Measurements from ENCODE around the gene DCDC1. TPM values are rescaled to one million over a fixed set of nuclear protein-coding genes. Genes with fewer than 3 reads are reported as not detected.
"Not testable (repeated sequence)": the region's sequence is repeated elsewhere in the genome, so short reads cannot be mapped to it uniquely, and the experiment has no call there.

Gene DCDC1
- total RNA-seq, 1 donor from 2014 or later = 1.6 TPM

DNA sequence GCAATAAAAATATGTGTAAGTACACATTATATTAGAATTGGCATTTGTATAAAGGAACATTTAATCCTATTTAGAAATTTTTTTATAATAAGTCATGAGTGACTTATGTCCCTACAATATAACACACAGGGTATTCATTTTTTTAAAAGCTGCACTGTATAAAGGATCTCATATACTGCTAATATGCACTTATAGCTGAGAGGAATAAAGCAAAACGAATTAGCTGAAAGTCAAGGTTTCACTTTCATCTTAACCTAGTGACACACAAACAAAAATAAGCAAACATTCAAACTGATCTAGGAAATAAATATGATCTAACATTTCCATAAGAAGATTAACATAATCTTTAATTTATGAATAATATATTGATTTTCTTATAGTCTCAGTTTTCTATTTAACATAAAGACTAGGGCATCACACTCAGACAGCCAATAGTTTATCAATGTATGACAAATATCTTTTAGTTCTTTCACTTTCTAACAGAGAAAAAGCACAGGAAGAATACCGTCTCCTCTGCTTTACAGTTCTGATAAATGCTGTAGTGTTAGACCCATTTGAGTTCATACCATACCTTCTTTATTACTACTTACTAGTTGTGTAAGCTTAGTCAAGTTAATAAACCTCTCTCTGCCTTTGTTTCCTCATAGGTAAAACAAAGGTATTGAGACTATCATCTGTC, 42.9 kb downstream of the DCDC1 start:
- DNase-seq (ENCODE audit: low spot score) = no peak

DNA sequence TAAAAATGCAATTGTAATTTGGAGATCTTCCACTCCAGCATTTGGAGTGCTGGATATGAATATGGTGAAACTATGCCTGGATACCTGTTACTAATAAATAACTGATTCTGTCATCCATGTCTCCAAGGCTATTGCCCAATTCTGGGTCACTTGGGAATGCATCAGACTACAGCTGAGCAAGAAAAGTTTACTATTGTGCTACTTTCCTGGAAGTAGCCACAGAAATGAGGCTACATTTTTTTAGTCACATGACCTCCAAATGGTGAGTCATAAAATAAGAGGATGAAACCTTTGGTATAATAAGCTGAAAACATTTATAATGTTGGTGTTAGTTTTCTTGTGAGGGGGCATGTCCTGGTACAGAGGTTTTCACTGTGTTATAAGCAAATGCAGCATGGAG, 44.4 kb downstream of the DCDC1 start:
- no peak for DNase-seq (ENCODE audit: low spot score)

DNA sequence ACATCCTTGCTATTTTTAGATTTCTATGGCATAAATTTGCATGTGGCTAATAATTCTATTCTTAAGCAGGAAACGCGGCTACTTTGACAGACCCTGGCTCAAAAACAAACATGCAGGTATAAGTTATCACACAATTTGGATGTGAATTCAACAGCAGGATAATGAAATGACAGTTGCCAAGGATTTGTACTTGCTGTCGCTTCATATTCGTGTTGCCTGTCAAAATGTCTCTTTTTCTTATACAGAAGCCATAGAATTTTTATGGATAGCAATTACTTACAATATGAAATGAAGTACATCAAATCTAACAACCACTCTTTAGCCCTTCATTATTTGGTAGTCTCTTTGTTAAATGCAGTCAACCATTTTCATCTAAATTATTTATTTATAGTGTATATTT, 46.4 kb downstream of the DCDC1 start:
- no peak for DNase-seq (ENCODE audit: low spot score)

DNA sequence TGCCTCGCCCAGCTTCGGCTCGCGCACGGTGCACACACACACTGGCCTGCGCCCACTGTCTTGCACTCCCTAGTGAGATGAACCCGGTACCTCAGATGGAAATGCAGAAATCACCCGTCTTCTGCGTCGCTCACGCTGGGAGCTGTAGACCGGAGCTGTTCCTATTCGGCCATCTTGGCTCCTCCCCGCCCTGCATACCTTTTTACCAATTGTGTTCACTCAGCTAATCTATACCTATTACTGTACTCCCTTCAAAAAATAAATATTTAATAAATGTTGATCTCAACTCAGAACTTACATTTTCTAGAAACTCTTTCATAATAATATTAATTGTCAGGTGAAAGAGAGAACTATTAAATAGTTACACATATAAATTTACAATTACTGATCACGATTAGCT, 48.0 kb downstream of the DCDC1 start:
- not testable (repeated sequence) for DNase-seq (ENCODE audit: low spot score)

DNA sequence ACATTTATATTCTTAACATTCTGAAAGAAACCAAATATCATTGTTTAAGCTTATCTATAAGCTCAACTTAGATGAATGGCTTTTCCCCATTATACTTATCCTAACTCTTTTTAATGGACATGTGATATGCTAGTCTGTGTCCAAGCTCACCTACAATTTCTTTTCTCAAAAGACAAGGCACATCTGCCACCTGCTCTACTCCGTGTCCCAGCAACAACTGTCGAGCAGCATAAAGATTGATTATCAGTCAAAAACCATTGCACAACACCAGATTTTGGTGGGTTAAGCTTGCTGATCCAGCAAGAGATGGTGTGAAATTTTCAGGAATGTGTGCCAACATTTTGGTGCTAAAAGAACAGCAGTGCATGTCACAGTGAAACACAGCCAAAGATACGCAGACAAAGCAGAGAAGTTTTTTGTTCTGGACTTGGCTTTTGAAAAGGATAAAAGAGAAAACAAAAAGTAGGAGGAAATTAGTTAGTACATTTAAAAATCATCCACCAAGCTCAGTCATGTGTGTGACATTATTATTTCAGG, 65.8 kb downstream of the DCDC1 start:
- DNase-seq (ENCODE audit: low spot score) = no peak

DNA sequence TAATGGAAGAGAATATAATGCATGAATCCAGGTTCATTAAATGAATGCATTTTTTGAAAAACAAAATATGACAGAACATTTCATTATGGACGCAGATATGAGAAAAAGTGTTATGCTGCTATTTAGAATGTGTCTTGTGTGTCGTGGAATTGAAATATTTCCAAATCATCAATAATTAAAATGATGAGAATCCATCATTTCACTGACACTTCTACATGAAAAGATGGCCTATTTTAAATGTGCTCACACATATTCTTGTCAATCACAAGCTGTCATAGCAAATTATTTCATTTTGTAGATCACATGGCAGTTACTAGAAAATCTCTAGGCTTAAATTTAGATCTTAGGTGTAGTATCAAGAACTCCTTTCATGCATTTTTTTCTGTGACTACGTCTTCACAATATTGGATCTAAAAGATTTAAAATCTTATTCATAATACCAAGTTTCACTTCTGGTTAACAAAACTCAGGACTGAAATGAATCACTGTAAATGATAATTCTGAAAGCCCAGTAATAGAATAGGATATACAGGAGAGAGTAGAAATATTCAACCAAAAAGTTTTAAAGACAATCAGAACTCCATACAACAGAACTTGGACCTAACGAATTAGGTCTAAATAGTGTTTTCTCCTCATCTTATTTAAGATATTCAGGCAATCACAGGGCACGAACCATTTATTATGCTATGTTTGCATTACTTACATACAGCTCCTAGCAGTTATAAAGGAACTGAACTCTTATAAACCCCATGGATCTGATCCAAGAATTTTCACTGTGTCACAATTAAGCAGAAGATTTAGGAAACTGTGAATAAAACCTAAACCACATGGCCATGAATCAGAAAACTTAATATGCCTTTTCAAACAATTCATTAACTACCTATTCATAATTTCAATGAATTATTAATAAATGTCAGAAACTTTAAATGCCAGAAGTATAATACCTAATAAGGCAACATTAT, 67.7 kb downstream of the DCDC1 start:
- DNase-seq (ENCODE audit: low spot score) = no peak

DNA sequence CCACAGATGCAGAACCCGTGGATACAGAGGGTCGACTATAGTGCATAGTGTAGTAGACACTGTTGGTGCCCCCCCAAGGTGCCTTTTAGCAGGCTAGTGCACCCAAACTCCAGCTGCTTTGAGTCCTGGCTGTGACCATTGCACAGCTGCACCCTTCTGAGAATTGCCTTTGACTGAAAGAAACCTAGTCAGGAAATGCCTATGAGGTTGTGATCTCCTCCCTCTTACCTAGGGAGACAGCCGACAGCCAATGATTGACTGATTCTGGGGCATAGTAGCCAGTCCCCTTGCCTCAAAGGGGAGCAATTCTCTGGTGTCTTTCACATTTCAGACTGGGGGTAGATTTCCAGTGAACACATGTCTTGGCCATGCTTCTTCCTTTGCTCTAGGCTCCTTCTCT, 74.2 kb downstream of the DCDC1 start:
- DNase-seq (ENCODE audit: low spot score) = no peak

DNA sequence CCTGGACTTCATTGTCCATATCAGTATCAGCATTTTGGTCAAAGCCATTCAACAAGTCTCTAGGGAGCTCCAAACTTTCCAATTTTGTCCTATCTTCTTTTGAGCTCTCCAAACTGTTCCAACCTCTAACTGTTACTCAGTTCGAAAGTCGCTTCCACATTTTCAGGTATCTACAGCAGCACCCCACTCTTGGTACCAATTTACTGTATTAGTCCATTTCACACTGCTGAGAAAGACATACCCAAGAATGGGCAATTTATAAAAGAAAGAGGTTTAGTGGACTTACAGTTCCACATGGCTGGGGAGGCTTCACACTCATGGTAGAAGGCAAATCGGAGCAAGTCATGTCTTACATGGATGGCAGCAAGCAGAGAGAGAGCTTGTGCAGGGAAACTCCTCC, 96.0 kb downstream of the DCDC1 start:
- not testable (repeated sequence) for DNase-seq (ENCODE audit: low spot score)

DNA sequence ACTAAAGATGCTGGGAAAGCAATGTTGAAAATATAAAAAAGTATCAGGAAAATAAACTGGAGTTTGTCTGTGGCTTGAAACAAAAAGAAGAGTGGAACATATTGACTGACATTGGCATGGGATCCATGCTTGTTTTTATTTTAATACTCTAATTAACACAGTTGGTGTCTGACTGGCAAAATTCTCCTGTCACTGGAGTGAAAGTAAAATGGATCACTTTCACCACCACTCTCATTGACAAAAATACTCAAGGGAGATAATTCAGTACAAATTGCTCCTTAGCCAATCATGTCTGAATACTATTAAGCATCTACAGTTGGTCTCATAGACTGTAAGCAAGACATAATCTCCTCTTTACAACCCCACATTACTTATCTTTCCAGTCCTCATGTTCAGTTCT, 101.8 kb downstream of the DCDC1 start:
- no peak for DNase-seq (ENCODE audit: low spot score)

DNA sequence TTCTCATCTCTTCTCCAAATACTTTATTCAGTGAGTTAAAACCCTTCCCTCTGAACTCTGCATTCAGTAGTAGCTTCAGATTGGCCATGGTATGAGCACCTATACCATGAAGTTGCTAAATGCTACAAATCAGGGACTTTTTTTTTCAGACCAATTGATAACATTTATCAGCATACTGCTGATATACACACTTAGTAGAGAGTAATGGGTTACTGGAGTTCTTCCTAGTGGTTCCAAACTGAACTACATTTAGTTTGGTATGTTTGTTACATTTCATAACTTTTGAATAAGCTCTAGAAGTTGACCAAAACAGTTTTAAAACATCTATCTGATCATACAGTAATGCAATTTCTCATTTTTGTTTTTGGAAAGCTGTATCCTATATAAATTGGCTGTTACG, 104.7 kb downstream of the DCDC1 start:
- DNase-seq (ENCODE audit: low spot score) = no peak

DNA sequence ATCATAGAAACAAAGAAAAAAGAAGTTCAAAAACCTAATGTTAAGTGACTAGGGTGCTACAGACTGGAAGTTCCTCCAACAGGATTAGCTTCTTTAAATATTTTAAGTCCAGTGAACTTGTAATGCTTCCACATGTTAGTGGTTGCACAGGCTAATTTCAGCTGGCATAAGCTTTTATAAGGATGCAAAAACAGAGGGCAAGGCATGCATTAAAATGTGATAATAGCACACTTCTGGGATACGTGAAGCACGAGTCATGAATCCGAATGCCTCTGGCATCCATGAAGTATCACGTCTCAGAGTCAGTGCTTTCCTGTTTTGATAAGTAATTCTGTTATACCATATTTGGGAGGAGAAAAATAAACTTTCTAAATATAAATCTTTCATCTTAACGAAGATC, 106.8 kb downstream of the DCDC1 start:
- DNase-seq (ENCODE audit: low spot score) = no peak

DNA sequence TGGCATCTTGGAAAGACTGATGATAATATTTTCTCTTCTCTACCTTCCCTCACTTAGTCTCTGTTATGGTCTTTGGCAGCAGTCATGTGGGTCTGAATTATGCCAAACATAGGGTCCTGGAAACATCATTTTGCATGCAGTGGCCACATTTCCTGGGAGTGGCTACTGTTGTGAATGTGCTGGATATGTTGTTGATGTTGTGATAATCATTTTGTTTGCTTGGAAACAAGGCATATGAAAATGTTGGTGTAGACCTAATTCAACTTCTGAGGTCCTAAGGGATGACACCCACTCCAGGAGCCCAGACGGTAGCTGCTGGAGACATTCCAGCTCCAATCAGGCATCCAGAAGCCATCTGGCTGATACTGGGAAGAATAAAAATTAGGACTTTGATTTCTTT, 109.7 kb downstream of the DCDC1 start:
- no peak for DNase-seq (ENCODE audit: low spot score)

DNA sequence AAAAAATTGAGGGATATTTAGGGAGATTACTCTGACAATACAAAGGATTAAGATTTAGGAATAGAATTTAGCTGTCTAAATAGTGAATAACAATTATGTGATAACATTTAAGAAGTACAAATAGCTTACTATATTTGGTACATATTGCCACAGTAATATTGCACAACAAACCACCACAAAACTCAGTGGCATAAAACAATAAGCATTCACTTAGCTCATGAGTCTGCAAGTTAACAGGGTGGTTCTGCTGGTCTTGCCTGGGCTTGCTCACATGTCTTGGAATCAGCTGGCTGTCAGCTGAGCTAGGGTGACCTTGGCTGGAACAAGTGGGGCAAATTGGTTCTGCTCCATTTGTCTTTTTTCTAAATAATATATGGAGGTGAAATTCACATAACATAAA, 115.1 kb downstream of the DCDC1 start:
- DNase-seq (ENCODE audit: low spot score) = no peak

DNA sequence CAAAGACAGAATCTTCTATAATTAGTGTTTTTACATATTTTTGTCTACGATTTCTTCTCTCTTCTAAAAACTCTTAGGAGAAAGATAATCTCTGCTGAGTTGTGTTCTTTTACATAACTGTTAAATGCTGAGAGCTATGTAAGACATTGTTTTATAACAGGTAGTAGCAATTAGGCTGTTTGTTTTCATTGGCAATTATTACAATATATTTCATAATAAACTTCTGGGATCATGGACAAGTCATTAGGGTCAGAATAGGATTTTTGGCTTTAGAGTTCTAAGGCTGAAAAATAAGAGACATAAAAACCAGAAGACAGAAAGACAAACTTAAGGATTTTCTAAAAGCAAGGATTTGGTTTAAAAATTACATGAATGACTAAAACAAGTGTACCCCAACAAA, 120.8 kb downstream of the DCDC1 start:
- no peak for DNase-seq (ENCODE audit: low spot score)

DNA sequence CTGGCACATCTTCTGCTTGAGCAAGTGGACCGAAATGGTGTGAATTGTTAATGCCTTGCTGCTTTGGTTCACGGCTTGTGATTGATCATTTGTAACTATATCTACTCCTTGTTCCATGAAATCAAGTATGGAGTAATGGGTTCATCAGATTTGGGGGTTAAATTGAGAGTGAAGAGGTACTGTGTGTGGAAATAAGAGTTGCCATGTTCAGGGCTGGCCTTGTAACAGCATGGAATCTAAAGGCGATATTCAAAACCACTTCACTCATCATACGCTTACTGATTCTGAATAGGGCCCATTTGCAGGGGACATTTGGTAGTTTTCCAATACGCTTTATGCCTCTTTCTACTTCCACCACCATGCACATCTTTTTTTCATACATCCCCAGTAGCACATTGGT, 122.2 kb downstream of the DCDC1 start:
- no peak for DNase-seq (ENCODE audit: low spot score)

DNA sequence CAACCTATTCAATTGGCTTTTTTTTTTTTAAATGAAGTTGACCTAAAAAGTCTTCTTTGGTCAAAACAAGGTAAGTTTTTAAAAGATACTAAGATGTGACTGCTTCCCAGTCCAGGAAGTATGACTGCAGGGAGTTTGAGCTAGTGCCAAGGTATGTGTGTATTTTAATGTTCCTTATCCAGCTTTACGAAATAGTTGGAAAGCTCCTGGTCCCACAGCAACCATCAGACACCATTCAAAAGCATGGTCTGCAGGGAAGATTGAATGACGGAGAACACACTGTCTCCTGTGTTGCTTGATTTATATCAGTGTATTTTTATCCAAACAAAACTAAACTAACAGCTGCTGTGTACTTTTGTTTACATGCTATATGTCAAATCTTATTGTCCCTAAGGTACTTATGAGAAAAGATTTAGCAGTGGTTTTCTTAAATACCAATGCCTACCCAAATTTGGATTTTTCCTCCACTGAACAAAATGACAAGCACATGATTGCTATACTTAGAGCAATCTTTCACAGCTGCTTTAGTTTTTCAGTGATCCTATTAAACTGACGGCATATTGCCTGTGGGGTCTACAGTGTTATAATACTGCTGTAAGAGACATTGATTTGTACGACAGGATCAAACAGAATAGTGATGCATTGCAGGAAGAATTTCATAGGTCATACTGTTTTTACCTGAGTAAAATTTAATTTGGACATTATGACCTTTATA, 122.9 kb downstream of the DCDC1 start:
- DNase-seq (ENCODE audit: low spot score) = no peak

DNA sequence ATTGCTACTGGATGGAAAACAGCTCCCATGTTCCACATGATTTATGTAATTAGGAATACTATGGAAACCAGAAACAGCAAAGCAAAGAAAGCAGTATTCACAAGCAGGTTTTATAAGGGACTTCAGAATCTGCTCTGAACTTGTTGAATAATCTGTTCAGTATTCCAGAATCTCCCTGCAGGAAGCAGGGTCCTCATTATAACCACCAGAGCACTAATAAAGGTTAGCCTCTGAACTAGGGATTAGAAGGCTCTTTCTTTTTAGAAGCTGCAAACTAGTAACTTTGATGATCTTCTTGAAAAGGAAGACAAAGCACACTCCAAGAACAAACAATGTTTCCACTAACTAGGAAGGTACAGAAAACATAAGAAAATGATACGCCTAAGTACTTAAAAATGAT, 125.8 kb downstream of the DCDC1 start:
- no peak for DNase-seq (ENCODE audit: low spot score)

DNA sequence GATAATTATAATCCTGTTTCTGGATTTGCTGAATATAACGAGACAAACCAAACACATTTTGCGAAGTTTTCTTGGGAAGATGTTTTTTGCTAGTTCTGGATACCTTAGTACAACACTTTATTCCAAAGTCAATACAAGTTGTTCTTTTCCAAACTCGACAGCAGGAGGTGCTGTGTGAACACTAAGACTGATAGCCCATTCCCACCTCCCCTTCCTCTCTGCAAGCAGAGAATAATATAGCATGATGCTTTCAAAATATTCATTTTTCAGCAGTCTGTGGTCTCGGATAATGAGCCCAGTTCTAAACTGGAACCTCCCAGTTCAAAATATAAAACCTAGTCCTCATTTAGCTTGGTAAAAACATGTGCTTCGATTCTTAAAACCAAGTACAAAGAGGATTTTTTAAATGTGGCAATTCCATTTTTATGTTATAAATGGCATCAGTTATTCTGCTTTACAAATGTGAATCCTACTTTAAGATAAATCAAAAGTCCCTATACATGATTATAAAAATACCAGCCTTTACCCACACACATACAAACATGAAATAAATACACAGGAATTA, 129.1 kb downstream of the DCDC1 start:
- DNase-seq (ENCODE audit: low spot score) = no peak

DNA sequence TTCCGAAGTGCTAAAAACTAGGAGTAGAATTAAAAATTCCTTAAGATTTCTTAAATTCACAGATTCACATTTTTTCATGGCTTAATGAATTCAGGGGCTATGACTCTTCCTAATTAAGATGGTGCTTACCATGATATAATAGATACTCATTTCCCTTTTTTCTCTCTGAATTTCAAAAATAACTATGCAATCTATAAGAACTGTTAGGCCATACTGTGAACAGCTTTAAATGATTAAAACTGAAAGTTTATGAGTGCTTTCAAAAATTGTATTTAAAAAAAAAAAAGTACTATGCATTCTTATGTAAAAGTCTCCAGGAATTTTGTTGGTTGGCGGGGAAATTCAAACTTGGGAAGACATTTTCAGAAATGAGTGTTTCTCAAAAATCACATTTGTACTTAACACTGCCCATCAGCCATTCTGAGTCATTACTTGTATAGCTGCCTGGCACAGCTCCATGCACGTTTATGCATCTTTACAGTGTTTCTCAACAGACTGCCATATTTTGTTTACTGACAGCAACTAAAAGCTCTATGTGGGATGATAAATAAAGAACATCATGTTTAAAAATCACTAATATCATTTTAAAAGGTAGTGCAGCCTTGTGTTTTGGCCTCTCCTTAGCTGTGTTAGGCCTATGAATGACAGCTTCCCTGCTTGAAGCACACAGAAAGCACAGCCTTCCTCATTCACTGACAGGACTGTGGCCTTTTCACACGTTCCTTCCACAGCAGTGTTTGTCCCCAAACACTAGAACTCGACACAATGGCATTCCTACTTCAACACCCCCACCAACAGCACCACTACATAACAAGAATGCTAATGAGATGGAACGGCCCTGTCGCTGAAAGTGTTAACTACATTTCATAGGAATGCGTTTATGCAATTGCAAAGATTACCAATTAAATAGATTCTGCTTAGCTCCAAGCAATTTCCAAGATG, 131.4 kb downstream of the DCDC1 start:
- DNase-seq (ENCODE audit: low spot score) = no peak

DNA sequence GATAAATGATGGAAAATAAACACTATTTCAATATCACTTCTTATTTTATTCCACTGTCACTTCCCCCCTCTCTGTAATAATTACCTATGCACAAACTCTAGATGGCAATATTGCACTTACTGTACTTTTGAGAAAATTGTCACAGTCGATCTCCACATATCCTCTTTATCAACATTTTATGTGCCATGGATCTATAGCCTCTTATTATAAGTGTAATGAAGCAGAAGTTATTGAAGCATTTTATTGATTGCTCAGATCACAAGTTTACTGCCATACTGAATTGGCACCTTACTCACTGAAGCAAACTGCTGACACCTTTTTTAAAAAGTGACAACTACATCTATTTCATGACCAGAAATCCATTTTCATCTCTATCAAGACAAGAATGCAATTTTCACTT, 133.4 kb downstream of the DCDC1 start:
- DNase-seq (ENCODE audit: low spot score) = no peak

DNA sequence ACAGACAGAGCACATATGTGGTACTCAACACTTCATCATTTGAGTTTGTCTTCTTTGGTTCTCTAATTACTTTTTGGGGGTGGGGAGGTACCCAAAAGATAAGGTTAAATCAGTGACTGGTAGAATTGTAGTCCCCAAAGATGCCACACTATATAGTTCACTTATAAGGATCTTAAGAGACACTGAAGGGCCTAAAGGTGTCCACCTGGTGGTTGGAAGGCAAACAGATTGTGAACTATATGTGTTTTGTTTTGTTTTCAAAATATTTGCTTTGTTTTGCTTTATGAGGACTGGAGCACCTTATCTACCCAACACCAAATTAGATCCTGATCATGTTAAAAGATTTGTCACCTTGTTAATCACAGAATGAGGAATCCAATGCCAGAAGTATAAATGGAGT, 136.1 kb downstream of the DCDC1 start:
- DNase-seq (ENCODE audit: low spot score) = no peak
